DOHH2 (cell line): ENCODE results near the gene SCNN1A.

Experiments used
- EZH2phosphoT487 ChIP-seq: fragments of 200-600 bp; sonication (generic); IDR thresholded peaks from 2 replicates; pipeline ENCODE4 v1.6.1; 2017; ENCODE audit warnings: borderline replicate concordance, mild to moderate bottlenecking, antibody characterized with exemption, low read length, moderate library complexity, mixed read lengths
- TF ChIP-seq, protein P1 (sequence below): fragments of 200-600 bp; sonication (generic); IDR thresholded peaks from one replicate; pipeline ENCODE4 v1.5.1; 2014; ENCODE audit warnings: antibody characterized with exemption, mild to moderate bottlenecking, low read depth, low read length; ENCODE audit not compliant: poor library complexity, severe bottlenecking

DNA sequence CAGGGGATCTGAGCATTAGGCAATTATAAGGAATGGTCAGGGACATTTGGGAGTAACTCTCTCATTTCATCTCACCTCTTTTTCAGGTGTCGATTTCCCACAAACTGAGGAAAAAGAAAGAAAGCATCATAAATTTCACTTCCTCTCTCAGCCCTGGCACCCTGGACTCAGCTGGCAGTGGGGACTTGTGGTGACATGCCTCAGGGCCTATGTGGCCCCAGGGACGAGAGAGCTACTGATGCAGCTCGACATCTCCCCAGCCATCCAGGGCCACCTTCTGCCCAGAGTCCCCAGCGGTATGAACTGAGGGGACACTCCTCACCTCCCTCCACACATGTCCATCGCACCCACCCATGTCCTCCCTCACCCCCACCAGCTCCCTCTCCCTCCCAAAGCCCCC, 45.2 kb downstream of the SCNN1A start:
- TF ChIP-seq, protein P1, sequence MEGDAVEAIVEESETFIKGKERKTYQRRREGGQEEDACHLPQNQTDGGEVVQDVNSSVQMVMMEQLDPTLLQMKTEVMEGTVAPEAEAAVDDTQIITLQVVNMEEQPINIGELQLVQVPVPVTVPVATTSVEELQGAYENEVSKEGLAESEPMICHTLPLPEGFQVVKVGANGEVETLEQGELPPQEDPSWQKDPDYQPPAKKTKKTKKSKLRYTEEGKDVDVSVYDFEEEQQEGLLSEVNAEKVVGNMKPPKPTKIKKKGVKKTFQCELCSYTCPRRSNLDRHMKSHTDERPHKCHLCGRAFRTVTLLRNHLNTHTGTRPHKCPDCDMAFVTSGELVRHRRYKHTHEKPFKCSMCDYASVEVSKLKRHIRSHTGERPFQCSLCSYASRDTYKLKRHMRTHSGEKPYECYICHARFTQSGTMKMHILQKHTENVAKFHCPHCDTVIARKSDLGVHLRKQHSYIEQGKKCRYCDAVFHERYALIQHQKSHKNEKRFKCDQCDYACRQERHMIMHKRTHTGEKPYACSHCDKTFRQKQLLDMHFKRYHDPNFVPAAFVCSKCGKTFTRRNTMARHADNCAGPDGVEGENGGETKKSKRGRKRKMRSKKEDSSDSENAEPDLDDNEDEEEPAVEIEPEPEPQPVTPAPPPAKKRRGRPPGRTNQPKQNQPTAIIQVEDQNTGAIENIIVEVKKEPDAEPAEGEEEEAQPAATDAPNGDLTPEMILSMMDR, result no peak
- no peak for TF ChIP-seq EZH2phosphoT487
